Suprapubic skin (tissue), 3 donors: ENCODE data around the gene CFAP46.

Experiments used
- EP300 ChIP-seq: sonication (generic); formaldehyde crosslinking; IDR thresholded peaks from one replicate; pipeline ENCODE4 v1.6.1; 2017; ENCODE audit warnings: antibody characterized with exemption
- TF ChIP-seq, protein P1 (sequence below), 2 donors: fragments of 200-600 bp in 1 of 2; fragments of 450-650 bp in 1 of 2; sonication (generic) in 1 of 2; IDR thresholded peaks; one replicate each; pipeline ENCODE4 v1.5.1; 2016 to 2019; ENCODE audit warnings: antibody characterized with exemption in 2 of 2, mild to moderate bottlenecking in 1 of 2, moderate library complexity in 1 of 2

DNA sequence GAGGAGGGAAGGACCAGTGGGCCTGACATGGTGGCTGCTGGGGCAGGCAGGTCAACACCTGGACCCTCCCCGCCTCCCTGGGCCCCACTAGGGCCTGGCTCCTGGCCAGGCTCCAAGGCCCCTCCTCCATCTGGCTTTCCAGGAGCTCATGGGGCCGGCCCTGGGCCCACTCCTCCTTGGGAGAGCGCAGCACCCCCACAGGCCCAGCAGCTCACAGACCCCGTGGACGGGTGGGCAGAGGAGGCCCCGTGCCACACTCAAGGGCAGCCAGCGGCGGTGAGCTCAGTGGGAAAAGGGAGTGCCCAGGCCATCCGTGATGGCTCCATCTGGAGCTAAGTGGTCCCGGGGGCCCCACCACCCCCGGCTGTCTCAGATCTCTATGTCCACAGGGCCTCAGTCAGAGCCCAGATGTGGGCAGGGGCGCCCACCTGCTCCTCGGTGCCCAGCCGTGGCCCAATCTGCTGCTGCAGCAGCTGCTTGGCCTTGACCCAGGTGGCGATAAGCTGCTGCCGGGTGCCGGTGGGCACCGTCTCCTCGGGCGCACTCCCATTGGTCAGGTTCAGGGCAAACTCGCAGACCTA is 32.8 kb downstream of the CFAP46 start:
- TF ChIP-seq, protein P1, sequence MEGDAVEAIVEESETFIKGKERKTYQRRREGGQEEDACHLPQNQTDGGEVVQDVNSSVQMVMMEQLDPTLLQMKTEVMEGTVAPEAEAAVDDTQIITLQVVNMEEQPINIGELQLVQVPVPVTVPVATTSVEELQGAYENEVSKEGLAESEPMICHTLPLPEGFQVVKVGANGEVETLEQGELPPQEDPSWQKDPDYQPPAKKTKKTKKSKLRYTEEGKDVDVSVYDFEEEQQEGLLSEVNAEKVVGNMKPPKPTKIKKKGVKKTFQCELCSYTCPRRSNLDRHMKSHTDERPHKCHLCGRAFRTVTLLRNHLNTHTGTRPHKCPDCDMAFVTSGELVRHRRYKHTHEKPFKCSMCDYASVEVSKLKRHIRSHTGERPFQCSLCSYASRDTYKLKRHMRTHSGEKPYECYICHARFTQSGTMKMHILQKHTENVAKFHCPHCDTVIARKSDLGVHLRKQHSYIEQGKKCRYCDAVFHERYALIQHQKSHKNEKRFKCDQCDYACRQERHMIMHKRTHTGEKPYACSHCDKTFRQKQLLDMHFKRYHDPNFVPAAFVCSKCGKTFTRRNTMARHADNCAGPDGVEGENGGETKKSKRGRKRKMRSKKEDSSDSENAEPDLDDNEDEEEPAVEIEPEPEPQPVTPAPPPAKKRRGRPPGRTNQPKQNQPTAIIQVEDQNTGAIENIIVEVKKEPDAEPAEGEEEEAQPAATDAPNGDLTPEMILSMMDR (IDR thresholded peaks at IDR 0.05) = no peak
- no peak for TF ChIP-seq EP300
